NCI-H2227 (cell line): Measurements from ENCODE around the gene CEP104.

ENCODE experiments used
- DNase-seq: peaks from one replicate; lab custom pipeline; 2025; ENCODE audit not compliant: unreplicated experiment; lab: John Stamatoyannopoulos, UW

The CEP104 gene

GRCh38 chr1:3869751-3870301 lies 12.8 kb upstream of the CEP104 start:
- no peak for DNase-seq

DNA sequence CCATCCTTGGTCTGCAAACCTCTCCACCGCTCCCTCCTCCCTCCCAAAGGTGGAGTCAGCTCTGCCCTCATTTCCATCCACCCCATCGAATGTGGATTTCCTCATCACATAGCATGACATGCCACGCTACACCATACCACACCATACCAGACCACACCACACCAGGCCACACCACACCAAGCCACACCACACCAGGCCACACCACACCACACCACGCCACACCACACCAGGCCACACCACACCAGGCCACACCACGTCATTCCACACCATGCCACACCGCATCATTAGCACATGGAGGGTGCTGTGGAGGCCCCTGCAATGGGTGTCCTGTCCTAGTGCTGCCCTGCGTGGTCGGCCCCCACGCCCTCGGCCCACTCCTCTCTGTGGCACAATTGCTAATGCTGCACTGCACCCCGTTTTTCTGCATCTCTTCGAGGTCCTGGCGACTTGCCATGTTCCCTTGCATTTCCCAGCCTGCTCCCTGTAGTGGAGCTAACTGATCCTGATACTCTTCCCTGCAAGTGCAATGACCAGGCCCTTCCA lies 11.5 kb upstream of the CEP104 start:
- no peak for DNase-seq

GRCh38 chr1:3865606-3866160 lies 8.7 kb upstream of the CEP104 start:
- no peak for DNase-seq

DNA sequence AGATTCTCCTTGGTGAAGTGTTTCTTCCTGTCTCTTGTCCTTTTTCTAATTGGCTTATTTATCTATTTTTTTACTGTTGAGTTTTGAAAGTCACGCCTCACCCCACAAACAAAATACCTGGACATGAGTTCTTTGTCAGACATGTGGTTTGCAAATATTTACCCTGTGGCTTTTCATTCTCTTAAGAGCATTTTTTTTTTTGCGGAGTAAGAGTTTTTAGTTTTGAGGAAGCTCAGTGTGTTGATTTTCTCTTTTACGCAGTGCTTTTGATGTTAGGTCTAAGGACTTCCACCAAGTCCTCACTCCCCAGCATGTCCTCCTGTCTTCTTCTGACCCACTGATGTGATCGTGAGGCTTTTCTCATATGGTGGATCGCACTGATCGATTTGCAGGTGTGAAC lies 7.9 kb upstream of the CEP104 start:
- no peak for DNase-seq

DNA sequence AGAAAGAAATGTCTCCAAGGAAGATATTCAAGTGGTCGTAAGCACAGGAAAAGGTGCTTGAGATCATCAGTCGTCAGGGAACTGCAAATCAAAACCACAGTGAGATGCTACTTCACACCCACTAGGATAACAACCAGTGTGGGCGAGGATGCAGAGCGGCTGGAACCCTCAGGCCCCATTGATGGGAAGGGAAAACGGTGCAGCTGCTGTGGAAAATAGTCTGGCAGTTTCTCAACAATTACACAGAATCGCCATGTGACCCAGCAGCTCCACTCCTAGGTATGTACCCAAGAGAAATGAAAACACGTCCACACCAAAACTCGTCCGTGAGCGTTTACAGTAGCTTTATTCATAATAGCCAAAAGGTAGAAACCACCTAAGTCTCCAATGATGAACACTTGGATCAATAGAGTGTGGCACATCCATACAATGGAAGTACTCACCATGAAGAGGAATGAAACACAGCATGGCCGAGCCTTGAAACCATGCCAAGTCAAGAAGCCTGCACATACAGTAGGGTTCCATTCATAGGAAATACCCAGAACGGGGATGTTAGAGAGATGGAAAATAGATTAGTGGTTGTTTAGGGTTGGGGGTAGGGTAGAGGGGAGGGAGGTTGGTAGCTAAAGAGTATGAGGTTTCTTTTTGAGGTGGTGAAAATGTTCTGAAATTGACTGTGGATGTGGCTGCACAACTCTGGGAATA lies 6.4 kb upstream of the CEP104 start:
- DNase-seq: no peak

DNA sequence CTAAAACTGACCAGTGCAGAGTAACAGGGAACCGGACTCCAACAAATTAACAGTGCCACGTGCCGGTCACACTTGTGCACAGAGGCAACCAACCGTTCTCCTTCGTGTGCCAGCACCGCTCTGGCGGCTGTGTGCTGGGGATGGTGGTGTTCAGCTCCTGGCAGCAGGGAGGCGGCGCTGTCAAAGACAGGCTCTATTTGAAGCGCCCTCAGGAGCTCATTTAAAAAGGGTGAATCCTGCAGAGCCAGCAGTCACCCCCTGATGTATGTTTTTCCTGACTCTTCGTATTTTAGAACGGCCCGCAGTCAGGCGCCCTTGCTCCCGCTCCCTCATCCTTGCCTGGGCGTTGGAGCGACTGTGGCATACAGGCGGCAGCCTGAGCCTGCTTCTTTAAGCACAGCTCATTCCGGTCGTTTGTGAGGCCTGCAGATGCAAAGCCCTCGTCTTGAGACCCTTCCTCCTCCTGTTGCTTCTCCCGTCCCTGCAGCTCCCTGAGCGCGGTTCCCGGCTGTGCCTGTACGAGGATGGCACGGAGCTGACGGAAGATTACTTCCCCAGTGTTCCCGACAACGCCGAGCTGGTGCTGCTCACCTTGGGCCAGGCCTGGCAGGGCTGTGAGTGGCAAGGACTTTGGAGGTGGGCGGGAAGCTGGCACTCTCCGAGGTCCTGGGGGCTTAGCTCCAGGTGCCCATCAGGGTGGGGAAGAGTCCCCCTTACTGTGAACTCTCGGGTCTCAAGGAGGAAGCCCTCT lies 1.4 kb upstream of the CEP104 start:
- no peak for DNase-seq

GRCh38 chr1:3857791-3858129 lies 749 bp upstream of the CEP104 start:
- no peak for DNase-seq

DNA sequence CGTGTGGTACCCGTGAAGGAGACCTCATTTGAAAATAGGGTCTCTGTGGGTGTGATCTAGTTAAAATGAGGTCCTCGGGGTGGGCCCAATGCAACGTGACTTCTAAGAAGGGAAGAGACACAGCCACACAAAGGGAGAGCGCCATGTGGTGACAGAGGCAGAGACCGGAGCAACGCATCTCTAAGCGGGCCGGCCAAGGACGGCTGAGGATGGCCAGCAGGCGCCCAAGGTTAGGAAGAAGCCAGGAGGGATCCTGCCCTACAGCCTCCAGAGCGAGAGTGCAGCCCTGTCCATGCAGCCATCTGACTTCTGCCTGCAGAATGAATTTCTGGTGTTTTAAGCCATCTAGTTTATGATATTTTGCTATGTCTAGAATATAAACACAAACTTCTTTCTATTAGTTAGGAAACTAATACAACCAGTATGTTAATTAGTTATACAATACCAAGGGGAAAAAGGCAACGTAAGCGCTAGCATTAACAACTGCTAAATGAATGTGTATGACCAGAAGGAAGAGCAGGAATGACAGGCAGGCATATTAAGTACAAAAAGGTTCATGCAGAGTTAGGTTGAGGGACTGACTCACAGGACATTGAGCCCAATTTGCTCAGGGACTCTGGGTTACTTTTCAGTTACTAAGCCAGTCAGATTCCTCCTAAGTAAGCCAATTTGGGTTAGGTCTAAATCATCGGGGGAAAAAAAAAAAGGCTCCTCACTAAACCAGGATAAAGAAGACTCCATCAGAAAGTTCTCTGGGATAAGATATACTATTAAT lies 4.1 kb downstream of the CEP104 start:
- DNase-seq: no peak

DNA sequence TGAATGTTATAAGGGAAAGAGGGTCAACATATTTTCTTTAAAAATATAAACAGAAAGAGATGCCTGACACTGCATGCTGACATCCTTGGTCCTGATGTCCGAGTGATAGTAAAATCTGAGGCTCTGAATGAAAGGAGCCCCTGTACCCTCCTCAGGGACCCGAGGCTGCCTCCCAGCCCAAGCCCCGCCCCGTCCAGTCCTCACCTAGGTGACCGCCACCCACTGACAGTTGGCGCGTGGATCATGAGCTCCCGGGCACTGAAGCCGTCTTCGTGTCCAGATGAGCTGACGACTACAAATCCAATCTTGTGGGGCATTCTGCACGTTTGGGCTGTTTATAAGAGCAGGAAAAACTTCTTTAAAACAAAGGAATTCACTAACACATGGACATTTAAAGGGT lies 4.9 kb downstream of the CEP104 start:
- no peak for DNase-seq

- no peak for DNase-seq
Measured at GRCh38 chr1:3851292-3851691, 5.7 kb downstream of the CEP104 start.

DNA sequence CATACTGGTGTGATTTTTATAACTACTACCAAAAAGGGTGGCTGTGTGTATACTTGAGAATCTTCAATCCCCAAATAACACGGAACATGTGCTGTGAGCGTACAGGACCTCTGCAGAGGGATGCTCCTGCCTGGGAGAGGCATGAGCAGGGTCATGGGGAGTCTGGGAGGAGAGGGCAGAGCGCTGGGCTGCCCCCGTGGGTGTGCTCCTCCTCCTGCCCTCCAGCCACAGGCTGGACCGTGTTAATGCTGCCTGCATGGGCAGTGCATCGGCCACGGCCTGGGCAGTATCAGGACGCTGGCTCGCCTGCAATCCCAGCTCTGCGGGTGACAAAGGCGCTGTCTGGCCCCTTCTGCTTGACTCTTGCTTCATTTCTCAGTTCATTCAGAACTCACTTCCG lies 6.2 kb downstream of the CEP104 start:
- no peak for DNase-seq

GRCh38 chr1:3847081-3847480 lies 9.9 kb downstream of the CEP104 start:
- no peak for DNase-seq

GRCh38 chr1:3846541-3846940 lies 10.5 kb downstream of the CEP104 start:
- DNase-seq: no peak

DNA sequence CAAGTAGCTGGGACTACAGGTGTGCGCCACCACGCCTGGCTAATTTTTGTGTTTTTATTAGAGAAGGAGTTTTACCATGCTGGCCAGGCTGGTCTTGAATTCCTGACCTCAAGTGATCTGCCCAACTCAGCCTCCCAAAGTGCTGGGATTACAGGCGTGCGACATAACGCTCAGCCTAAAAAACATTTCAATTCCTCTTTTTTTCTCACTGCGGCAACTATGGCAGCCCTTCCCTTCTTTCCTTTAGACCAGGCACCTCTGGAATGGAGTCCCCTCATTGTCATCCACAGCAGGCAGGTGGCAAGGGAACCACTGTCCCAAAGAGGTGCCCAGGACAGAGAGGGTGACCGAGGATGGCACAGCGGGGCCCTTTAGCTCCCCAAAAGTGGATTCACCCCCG lies 14.1 kb downstream of the CEP104 start:
- DNase-seq: no peak

DNA sequence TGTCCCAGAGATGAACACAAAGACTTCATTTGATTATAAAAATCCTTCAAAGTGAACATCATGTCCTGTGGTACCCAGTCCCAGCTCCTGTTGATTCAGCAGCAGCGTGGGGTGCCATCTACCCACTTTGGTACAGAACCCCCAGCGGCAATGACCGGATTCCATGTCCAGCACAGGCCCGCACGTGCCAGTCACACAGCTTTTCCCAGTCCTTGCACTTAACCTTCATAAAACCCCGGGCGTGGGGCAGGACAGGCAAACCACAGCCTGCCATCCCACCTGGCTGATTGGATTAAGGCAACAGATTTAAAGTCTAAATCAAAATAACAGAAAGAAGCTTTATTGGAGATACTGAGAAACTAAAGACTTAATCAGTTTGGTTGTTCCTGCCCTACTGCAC lies 15.5 kb downstream of the CEP104 start:
- DNase-seq: no peak

DNA sequence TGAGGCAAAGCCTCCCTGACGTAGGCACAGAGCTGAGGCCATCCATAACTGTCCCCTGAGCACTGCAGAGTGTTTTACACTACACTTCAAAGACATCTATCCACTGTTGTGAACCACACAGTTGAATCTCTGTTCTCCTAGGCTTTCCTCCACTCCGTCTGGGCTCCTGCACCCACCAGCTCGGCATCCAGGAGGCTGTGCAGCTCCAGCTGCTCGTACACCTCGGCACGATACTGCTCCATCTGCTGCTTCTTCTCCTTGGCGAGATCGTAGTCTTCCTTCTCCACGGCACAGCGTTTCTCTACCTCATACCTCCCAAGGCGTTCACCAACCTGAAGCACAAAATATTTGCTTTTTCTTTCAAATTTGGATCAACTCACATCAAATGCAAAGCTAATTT lies 18.2 kb downstream of the CEP104 start:
- DNase-seq: no peak

DNA sequence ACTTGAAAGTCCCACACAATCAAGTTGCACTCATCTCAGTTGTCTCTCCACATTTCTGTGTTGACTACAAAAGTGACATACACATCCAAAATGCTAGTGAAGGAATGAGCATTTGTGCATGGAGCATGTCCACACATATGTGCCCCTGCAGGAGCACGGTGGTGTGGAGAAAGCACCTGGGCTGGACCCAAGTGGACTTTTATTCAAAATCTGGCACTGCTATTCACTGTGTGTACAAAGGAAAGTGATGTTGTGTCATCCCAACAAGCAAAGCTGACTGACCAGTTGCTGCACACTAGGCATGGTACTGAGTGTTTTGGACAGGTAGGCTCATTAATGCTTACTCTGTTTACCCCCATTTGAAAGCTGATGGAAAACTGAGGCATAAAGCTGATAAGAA lies 19.3 kb downstream of the CEP104 start:
- DNase-seq: no peak

DNA sequence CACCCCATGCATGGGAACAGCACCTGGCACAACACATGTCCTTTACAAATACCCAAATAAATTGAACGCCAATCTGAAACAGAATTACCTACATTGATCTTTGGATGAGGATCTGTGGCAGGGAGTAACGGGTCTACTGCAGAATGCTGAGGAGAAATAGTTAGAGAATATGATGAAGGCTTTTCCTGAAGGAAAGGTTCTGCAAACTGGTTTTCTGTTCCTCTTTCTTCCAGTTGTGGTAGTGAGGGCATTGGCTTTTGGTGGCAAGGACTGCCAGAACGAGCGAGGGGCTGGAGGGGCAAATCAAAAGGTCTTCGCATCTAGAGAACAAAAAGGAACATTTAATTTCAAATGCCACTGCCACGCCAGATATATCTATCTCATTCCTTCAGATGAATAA lies 19.8 kb downstream of the CEP104 start:
- DNase-seq: no peak

GRCh38 chr1:3836421-3836820 lies 20.6 kb downstream of the CEP104 start:
- DNase-seq: no peak

DNA sequence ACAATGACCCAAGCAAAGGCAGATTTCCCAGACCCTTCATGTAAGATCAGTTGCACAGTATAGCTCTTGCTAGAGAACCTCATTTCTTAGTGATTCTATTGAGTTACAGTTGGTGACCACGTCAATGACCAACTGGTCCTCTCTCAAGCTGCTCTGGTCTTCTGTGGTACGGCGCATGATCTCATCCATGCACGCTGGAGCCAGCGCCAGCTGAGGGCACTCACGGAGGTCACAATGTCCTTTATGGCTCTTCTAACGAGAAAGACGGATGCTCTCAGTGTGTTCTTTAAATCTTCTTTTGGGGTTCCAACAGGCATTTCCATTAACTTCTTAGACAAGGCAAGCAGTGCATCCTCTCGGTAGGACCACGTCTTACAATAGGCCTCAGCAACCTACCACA lies 22.3 kb downstream of the CEP104 start:
- no peak for DNase-seq

GRCh38 chr1:3831689-3832088 lies 25.3 kb downstream of the CEP104 start:
- DNase-seq: no peak
